GM12878 (cell line): ENCODE results near the gene JADE3. TPM values are rescaled to one million over a fixed set of nuclear protein-coding genes. Genes with fewer than 3 reads are reported as not detected.

ENCODE experiments used
- BCL3 ChIP-seq: IDR thresholded peaks from 2 replicates; pipeline ENCODE4 v1.6.1; 2011; ENCODE audit warnings: borderline replicate concordance, low read depth, mild to moderate bottlenecking, moderate library complexity, low read length; ENCODE audit not compliant: insufficient read depth, poor library complexity, severe bottlenecking
- CHD4 ChIP-seq: fragments of 200-600 bp; sonication (generic); IDR thresholded peaks from 2 replicates; pipeline ENCODE4 v1.6.1; 2016; ENCODE audit warnings: mild to moderate bottlenecking
- EP300 ChIP-seq, 2 experiments: fragments of 150-350 bp in 1 of 2; IDR thresholded peaks; 2 replicates each; pipeline ENCODE4 v1.6.1; 2011 to 2012; ENCODE audit warnings: low read depth in 2 of 2, low read length in 2 of 2, borderline replicate concordance in 1 of 2, improper control_type of control experiment in 1 of 2, inconsistent platforms in 1 of 2; ENCODE audit not compliant: control insufficient read depth in 1 of 2
- ESRRA ChIP-seq: IDR thresholded peaks from 2 replicates; pipeline ENCODE4 v1.6.1; 2012; ENCODE audit warnings: mild to moderate bottlenecking, low read length, improper control_type of control experiment
- GATAD2B ChIP-seq: fragments of 450-650 bp; conservative IDR thresholded peaks from 2 replicates; pipeline ENCODE4 v1.6.1; 2017; ENCODE audit warnings: low read depth, mild to moderate bottlenecking, moderate library complexity
- IKZF2 ChIP-seq, 2 experiments: fragments of 450-650 bp; IDR thresholded peaks; 2 replicates each; pipeline ENCODE4 v1.6.1; 2017; ENCODE audit warnings: mild to moderate bottlenecking in 2 of 2, moderate library complexity in 2 of 2
- JUNB ChIP-seq: IDR thresholded peaks from 2 replicates; pipeline ENCODE4 v1.6.1; 2016; ENCODE audit warnings: antibody characterized with exemption, mild to moderate bottlenecking
- KDM1A ChIP-seq: fragments of 200-600 bp; sonication (generic); IDR thresholded peaks from 2 replicates; pipeline ENCODE4 v1.6.1; 2016; ENCODE audit warnings: borderline replicate concordance
- MYC ChIP-seq: IDR thresholded peaks from 2 replicates; pipeline ENCODE4 v1.6.1; 2011; ENCODE audit warnings: mild to moderate bottlenecking, low read length, moderate library complexity, inconsistent platforms; ENCODE audit not compliant: insufficient read depth, insufficient replicate concordance, insufficient read length, severe bottlenecking
- NFYA ChIP-seq: IDR thresholded peaks from 2 replicates; pipeline ENCODE4 v1.6.1; 2011; ENCODE audit warnings: low read depth, mild to moderate bottlenecking, low read length, improper control_type of control experiment, borderline replicate concordance
- POLR2A ChIP-seq: IDR thresholded peaks from 2 replicates; pipeline ENCODE4 v1.6.1; 2011; ENCODE audit warnings: low read depth, mild to moderate bottlenecking, low read length
- POLR2AphosphoS2 ChIP-seq: IDR thresholded peaks from 2 replicates; pipeline ENCODE4 v1.6.1; 2011; ENCODE audit warnings: low read depth, mild to moderate bottlenecking, low read length, improper control_type of control experiment, moderate library complexity
- RAD21 ChIP-seq: IDR thresholded peaks from 2 replicates; pipeline ENCODE4 v1.6.1; 2011; ENCODE audit warnings: mild to moderate bottlenecking, low read depth, low read length, moderate library complexity; ENCODE audit not compliant: insufficient read depth
- RCOR1 ChIP-seq: conservative IDR thresholded peaks from 2 replicates; pipeline ENCODE4 v1.6.1; 2012; ENCODE audit warnings: low read depth, low read length, improper control_type of control experiment
- REST ChIP-seq: IDR thresholded peaks from 2 replicates; pipeline ENCODE4 v1.6.1; 2012; ENCODE audit warnings: mild to moderate bottlenecking, low read depth, low read length
- RFX5 ChIP-seq: IDR thresholded peaks from 2 replicates; pipeline ENCODE4 v1.6.1; 2011; ENCODE audit warnings: low read depth, low read length, improper control_type of control experiment
- SMARCA5 ChIP-seq: fragments of 450-650 bp; IDR thresholded peaks from 2 replicates; pipeline ENCODE4 v1.6.1; 2017; ENCODE audit warnings: mild to moderate bottlenecking
- SRF ChIP-seq, 2 experiments: IDR thresholded peaks; 2 replicates each; pipeline ENCODE4 v1.6.1; 2011; ENCODE audit warnings: low read depth in 2 of 2, low read length in 2 of 2, mild to moderate bottlenecking in 1 of 2, moderate library complexity in 1 of 2
- ZBED1 ChIP-seq: IDR thresholded peaks from 2 replicates; pipeline ENCODE4 v1.6.1; 2016; ENCODE audit warnings: borderline replicate concordance
- ZNF384 ChIP-seq: IDR thresholded peaks from 2 replicates; pipeline ENCODE4 v1.6.1; 2012; ENCODE audit warnings: low read depth, mild to moderate bottlenecking, low read length, improper control_type of control experiment, borderline replicate concordance
- ZNF592 ChIP-seq: fragments of 450-650 bp; IDR thresholded peaks from 2 replicates; pipeline ENCODE4 v1.6.1; 2017; ENCODE audit warnings: mild to moderate bottlenecking, moderate library complexity
- polyA plus RNA-seq, 11 experiments: library from polyadenylated mRNA; depleted of rRNA in 4 of 11; unstranded in 6 of 11; stranded (reverse) in 5 of 11; fragments of >200 nt; fragmentation: Nextera tagmentation in 4 of 11; fragmentation: Illumina TruSeq in 1 of 11; extraction: Ambion mirVana in 4 of 11; extraction: Trizol in 1 of 11; gene quantifications; 1 replicate in 1 of 11; 2 replicates in 10 of 11; pipeline versions ENCODE4 v1.2.1 to v1.2.3, GENCODE V29; 2011 to 2016; ENCODE audit warnings: inconsistent platforms in 2 of 11, missing spikeins in 2 of 11, low read depth in 1 of 11
- total RNA-seq, 4 experiments: library from RNA; depleted of rRNA in 3 of 4; stranded (reverse); fragments of >200 nt in 3 of 4; fragmentation: Illumina TruSeq in 1 of 4; extraction: Trizol in 1 of 4; gene quantifications; 2 replicates each; pipeline versions ENCODE4 v1.2.1 to v1.2.3, GENCODE V29; 2013 to 2021

JADE3 gene
- total and polyA plus RNA-seq, 10 of the 15 experiments (the other 5 are each of a cell fraction or from before 2014, with no cell fraction given): 0.06 to 13.0 (median 0.65) TPM

GRCh38 chrX:46967547-46967946 lies 55.3 kb downstream of the JADE3 start (continued):
- TF ChIP-seq SRF (IDR thresholded peaks at IDR 0.05; ENCODE audit: low read depth in 2 of 2, low read length in 2 of 2) (peak in 1 of 2 experiments; percentile 76; a peak in 2 of 4 replicates), EP300 (IDR thresholded peaks at IDR 0.05; ENCODE audit: borderline replicate concordance in 1 of 2, control insufficient read depth in 1 of 2, low read depth in 2 of 2, low read length in 2 of 2) (peak; percentile 29 to 77; a peak in 3 of 4 replicates), JUNB (peak; percentile 99), POLR2A (no peak), POLR2AphosphoS2 (no peak), GATAD2B (0 out of 2 replicates have a peak, but pooled peaks have one; percentile 65), ESRRA (no peak), MYC (no peak), IKZF2 (IDR thresholded peaks at IDR 0.05) (peak; percentile 83 to 84), ZBED1 (peak; percentile 87), REST (no peak), RCOR1 (0 out of 2 replicates have a peak, but pooled peaks have one; percentile 83), NFYA (no peak), RFX5 (no peak), RAD21 (no peak), ZNF592 (no peak), SMARCA5 (no peak), BCL3 (peak; percentile 55), KDM1A (no peak), ZNF384 (no peak), CHD4 (no peak)
